Fibroblast of skin of right quadriceps (primary cell): ENCODE results near the gene VDR.
A peak's percentile ranks its signal among the peaks of the same experiment; 100 is the strongest.
"Not testable (repeated sequence)": the region's sequence is repeated elsewhere in the genome, so short reads cannot be mapped to it uniquely, and the experiment has no call there.

ENCODE experiments used
- DNase-seq: peaks from one replicate; pipeline ENCODE4 v3.0.0-alpha.2; 2013

VDR gene

DNA sequence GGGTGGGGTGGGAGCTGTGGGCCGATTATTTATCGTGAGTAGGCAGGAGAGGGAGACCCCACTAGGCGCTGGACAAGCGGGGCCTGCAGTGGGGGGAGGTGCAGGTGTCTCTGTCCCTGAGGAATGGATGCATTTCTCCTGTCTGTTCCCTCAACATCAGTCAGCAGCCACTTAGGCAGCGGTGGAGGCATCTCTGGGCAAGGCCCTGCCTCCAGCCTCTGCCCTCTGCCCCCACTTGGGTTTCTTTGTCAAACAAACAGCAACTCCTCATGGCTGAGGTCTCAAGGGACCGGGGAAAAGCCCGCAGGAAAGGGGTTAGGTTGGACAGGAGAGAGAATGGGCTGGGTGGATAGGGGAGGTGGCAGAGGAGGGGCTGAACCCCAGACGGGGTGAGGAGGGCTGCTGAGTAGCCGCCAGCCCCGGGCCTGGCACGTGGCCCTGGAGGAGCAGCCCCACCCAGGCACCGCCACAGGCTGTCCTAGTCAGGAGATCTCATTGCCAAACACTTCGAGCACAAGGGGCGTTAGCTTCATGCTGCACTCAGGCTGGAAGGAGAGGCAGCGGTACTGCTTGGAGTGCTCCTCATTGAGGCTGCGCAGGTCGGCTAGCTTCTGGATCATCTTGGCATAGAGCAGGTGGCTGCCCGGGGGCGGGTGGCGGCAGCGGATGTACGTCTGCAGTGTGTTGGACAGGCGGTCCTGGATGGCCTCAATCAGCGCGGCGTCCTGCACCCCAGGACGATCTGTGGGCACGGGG lies 60.4 kb downstream of the VDR start:
- no peak for DNase-seq

DNA sequence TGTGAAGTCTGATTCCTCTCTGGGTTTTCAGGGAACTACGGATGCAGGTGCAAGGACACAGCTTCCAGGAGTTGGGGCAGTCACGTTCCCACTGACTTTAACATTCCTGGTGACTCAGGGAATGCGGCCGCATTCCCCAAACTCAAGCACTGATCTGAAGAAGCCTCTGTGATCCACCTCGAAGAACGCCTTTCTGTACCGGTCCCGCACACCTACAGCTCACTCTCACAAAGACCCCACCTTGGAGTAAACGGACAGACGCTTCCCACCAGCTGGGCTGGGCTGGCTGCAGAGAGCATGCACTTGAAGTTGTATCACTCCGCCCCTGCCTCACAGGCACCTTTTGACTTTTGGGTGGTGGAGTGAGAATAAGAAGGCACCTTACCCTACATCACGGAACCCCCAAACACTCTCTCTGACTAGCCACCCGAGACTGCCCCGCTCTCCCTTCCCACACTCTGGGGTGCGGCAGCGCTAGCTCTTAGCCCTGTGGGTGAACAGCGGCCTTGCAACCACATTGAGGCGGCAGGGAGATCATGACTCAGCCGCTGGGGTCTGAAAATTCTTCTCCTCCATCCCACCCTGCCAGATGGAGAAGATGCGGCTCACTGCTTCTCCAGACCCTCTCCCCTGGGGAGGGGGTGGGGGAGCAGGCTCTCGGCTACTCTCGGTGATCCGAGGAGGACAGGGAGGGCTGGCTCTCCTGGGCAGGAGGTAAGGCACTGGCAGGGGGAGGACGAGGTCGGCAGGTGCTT lies 61.4 kb downstream of the VDR start:
- no peak for DNase-seq

- DNase-seq: not testable (repeated sequence)
Measured at GRCh38 chr12:47842543-47842942, 62.3 kb downstream of the VDR start.

DNA sequence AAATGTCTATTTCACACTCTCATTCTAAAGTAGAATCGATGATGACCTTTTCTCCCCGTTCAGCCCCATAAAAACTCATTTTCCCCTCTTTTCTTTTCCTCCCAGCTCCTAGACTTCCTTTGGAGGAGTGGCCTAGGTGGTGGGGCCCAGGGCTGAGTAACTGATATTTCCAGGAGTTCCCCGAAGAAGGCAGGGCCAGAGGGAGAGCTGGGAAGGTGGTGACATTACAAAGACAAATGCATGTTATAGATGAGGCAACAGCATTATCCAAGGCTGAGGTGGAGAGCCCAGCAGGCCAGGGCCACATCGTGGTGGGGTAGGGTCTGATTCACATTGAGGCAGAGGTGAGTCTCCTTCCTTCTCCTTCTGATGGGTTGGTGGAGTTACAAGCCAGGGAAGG lies 62.9 kb downstream of the VDR start:
- no peak for DNase-seq

GRCh38 chr12:47841501-47841900 lies 63.3 kb downstream of the VDR start:
- no peak for DNase-seq

DNA sequence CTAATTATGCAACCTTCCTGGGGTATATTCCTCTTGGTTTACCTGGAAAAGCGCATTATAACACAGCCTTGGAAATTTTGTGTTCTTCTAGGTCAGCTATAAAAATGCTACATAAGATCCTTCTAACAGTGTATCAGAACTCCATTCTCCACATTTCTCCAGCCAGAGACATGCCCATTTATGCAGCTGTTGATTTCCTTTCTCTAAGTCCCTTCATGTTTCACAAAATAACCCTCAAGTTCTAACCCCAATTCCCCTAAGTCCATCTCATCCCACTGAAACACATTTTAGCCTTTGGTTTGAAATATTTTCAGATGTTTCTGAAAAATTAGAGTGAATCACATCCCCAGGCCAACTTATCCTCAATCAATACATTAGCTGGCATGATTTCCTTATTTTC lies 64.2 kb downstream of the VDR start:
- DNase-seq: no peak

GRCh38 chr12:47839214-47839876 lies 65.4 kb downstream of the VDR start:
- peak; percentile 53 for DNase-seq

GRCh38 chr12:47838286-47838931 lies 66.4 kb downstream of the VDR start:
- DNase-seq: peak; percentile 43

DNA sequence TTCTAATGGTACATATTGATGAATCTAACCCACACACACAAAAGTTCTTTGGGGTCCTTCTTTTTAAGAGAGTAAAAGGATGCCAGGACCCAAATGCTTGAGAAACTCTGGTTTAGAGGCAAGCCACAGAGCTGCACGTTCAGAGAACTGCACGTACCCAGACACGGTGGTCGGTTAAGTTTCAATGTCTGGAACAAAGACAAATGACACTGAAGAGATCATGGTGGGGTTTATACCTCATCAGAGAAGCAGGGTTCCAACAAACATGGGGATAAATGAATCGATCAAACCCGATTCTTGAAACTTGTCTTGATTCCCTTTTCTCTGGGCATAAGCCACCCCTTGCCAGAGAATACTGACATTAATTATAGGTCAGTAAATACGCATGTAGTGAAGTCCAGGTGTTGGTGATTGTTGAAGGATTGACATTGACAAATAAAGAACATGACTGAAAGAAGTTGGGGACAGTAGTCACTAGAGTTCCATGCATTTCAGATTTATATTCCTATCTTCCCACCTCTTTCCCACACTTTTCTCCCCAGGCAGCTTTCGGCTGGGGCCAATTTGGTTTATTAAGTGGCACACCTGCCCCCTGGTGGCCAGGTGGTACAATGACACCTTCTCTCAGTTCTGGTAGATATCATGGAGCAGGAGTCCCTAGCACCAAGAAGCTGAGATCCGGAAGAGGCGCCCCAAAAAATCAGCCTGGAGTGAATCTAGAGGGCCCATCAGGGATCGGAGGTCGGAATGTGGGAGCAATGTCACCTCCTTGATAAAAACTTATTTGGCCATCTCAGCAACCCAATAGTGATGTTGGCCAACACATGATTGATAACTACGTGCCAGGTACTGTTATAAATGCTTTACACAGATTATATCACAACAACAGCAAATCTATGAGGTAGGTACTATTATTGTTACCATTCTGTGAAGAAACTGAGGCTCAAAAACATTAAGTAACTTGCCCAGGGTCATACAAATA lies 67.3 kb downstream of the VDR start:
- peak; percentile 69 for DNase-seq

- DNase-seq: no peak
Measured at GRCh38 chr12:47835831-47836155, 69.0 kb downstream of the VDR start.

DNA sequence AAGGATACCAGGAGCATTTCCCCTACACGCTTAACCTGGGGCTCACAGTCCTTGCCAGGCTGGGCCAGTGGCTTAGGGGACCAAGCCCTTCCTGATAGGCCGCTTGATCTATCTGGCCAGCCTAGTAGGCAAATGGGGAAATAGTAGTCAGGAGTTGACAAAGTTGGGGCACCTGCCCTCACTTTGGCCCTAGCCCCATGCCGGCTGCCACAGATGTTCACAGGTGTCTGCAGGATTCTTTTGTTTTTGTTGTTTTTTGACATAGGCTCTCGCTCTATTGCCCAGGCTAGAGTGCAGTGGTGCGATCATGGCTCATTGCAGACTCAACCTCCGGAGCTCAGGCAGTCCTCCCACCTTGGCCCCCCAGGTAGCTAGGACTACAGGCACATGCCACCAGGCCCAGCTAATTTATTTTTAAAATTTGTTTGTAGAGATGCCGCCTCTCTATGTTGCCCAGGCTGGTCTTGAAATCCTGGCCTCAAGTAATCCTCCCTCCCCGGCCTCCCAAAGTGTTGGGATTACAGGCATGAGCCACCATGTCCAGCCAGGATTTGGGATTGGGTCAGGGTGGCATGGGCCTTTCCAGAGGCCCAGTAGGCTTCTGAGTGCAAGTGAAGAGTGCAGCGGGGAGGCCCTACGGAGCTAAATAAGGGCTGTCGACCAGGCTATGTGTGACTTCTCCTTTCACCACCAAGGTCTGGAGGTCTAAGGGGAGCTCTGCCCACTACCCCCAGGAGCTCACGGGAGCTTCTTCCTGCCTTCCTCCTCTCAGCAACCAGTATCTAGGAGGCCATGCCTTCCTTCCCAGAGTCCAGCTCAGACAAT lies 69.6 kb downstream of the VDR start:
- no peak for DNase-seq

DNA sequence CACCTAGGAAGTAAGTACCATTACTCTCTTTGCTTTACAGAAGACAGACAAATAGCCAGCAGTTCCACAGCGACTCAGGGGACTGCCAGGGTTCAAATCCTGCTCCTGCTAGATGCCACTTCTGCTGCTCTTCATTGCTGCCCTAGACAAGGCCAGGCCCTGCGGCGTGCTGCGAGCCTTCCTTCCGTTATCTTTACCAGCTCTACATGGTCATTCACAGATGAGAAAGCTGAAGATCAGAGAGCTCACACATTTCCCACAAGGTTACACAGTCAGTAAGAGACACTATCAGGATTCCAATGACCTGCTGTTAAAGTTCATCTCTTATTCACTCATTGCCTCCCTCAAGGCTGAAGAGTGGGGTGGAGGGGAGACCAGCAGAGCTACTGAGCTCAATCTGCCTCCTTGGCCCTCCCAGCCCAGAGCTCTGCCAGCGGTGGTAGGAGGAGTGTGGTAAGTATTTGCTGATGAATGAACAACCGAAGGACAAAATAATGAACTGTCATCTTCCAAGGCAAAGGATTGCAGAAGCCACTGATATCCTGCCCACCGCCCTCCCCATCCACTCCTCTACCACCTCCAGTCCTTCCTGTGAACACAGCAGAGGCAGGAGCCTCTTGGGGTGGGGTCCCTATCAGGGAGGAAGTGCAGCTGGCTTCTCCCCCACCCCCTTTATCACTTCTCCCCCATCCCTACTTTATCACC lies 70.4 kb downstream of the VDR start:
- DNase-seq: no peak

GRCh38 chr12:47833591-47834012 lies 71.2 kb downstream of the VDR start:
- DNase-seq: no peak

GRCh38 chr12:47832263-47832933 lies 72.4 kb downstream of the VDR start:
- DNase-seq: no peak

DNA sequence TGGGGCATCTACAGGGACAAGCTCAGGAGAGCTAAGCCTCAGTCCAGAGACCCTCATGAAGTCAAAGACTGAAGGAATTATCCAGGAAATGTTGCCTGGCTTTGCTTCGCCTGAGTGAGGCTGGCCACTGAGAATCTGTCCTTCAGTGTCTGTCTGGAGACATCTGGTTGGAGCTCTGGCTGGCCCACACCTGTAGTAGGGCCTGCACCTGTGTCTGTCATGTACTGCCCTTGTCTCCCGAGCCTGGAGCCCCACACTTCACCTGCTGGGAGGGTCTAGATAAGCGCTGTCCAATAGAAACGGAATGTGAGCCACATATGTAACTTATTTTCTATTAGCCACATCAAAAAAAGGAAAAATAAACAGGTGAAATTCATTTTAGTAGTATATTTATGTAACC lies 75.2 kb downstream of the VDR start:
- no peak for DNase-seq

DNA sequence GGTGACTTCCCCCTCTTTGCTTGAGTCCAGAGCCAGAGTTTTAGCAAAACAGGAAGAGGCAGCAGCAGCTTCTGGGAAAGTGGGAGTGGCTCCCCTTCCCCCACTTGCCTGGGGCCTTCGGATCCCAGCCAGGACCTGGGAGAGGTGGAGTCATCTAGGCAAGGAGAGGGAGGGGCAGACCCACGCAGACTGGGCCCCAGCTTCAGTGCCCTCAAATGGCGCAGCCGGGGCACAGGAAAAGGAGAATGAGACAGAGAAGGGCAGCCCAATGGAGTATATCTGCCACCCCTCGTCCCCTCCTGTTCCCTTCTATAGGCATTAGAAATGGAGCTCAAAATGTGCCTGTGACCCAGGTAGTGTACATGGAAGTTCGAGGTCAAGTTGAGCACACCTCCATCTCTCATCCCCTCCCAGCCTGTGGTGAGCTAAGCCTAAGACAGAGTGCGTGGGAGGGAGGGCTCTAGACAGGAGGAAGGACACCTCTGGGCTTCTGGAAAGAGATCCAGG lies 75.8 kb downstream of the VDR start:
- peak; percentile 80 for DNase-seq

- DNase-seq: no peak
Measured at GRCh38 chr12:47828008-47828975, 76.5 kb downstream of the VDR start.

DNA sequence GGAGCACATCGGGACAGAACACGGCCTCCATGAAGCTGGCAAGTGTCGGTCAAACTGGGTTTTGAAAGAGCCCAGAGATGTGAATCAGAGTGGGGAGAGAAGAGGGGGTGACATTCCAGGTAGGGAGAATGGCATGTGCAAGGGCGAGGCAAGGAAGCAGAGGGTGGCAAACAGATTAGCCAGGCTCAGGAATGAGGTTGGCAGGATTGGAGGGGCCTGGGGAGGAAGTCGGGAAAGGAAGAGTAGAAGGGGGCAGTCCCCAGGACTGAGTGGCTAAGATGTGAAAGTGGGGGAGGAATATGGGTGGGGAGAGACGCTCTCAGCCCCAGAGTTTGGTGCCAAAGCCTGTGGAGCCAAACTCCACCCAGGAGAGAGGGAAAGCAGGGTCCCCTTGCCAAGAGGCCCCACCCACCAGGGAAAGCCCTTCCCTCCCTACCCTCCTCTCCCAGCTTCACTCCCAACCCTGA lies 79.6 kb downstream of the VDR start:
- DNase-seq: no peak
